GM19193 (cell line): Measurements from ENCODE around the gene CLMN.

Experiments used
- POLR2A ChIP-seq: IDR thresholded peaks from 4 replicates; pipeline ENCODE4 v1.6.1; 2011; ENCODE audit not compliant: insufficient read depth, insufficient read length; ENCODE audit errors: extremely low read depth

CLMN gene

DNA sequence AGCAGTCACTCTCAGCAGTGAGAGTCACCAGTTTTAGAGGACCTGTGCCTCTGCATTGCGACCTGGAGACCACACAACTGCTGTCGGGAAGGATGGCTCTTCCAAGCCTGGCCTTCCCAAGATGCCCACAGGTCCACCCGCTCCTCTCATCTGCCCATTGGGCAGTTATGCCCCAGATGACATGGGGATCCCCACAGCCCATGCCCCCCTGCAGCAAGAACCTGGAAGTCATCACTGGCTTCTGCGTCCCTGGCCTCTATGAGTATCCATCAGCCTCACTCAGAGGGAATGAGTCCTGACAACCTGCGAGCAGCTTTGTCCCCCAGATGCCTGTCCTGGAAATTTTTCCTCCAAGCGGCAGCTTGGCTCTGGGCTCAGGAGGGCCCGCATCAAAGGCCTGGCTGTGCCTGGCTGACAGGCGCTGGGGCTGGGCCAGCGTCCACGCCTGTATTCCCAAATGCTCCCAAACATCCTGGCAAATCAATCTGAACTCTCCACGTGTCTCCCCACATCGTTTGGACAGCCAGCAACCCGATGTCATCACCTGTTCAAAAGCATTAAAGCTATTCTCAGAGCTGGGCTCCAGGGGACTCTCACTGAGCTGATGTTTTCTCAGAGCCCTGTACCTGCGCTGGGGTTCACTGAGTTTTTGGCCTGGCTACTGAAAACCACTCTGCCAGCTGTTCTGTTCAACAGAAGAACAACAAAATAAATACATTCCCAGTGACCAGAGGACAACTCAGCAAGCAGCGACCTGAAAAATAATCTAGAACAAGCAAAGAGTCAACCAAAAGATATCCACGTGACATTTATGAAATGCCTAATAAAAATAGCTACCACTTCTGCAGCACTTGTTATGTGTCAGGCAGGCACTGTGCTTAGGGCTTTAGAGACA, 57.8 kb downstream of the CLMN start:
- no peak for TF ChIP-seq POLR2A

DNA sequence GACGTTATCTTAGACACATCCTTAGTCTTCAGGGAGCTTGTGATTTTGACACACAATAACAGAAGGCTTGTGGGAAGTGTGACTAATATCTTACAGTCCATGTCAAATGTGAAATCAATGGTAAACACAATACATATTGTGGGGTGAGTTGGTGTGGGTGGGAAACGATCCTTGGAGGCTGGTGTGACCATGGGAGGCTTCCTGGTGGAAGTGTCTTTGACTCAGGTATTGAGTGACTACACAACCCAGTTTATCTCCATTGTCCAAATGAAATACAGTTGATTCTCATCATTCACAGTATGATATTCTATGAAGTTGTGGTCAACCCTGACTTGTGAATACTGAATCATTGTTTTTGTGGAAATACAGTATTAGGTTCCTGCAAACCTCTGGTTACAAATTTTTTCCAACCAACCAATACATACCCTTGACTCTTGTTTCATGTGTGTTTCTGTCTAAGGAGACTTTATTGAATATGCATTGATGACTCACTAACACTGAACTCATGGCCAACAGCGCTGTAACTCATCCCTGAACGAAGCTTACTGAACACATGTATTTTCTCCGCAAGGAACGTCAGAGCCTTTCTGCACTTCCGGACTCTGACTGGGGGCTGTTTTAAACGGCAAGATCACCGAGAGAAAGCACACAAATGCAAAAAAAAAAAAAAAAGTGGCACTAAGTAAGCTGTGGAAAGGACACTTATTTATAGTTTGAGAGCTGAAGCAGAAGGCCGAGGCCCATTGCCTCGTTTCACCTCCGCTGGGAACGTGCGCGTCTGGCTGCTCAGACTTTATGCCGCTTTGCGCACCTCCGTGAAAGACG, 59.0 kb downstream of the CLMN start:
- no peak for TF ChIP-seq POLR2A

DNA sequence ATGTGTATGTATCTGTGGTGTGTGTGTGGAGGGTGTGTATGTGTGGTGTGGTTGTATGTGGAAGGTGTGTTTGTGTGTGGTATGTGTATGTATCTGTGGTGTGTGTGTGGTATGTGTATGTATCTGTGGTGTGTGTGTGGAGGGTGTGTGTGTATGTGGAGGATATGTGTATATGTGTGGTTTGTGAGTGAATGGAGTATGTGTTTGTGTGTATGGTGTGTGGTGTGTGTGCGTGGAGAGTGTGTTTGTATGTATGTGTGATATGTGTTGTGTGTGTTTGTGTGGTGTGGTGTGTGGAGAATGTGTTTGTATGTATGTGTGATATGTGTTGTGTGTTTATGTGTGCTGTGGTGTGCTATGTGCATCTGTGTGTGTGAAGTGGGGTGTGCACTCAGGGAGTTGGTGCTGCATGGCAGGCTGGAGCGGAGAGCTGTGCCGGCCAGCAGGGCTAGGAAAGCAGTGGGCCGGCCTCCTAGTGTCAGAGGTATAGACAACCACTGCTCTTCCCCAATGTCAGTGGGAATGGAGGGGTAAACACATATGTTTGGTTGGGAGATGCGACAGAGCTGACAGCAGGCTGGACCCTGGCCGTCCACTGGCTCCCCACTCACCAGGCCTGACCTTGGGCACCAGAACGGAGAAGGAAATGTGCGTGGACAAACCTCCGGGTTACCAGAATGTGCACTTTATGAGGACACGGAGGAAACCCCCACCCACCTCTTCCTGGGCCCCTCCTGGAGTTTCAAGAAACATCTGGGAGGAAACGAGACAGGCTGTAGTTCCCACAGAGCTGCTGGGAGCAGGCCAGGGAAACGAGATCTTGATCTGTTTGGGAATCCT, 60.7 kb downstream of the CLMN start:
- no peak for TF ChIP-seq POLR2A

DNA sequence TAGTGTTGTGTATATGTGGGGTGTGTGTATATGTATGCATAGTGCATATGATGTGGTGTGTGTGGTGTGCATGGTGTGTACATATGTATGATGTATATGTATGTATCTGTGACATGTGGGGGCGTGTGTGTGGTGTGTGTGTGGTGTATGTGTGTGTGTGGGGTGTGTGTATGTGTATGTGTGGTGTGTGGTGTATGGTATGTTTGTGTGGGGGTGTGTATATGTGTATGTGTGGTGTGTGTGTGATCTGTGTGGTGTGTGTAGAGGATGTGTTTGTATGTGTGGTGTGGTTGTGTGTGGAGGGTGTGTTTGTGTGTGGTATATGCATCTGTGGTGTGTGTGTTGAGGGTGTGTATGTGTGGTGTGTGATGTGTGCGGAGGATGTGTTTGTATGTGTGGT, 61.6 kb downstream of the CLMN start:
- no peak for TF ChIP-seq POLR2A

DNA sequence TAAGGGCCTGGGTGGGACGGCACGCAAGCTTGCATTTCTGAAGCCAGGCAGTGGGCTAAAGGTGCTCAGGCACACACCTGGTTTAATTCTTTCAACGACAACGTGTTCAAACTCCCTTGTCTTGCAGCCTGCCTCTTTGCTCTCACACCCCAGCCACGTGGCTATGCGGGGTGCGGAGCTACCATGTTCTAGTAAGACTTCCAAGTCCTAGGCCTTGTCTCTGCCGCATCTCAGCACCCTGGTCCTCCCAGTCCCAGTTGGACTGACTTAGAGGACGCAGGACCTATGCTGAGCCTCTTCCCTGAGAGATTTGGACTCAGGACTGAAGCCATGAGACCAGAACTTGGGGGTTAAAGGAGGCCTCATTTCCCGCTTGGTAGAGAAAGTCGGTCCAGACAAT, 62.2 kb downstream of the CLMN start:
- TF ChIP-seq POLR2A = no peak

DNA sequence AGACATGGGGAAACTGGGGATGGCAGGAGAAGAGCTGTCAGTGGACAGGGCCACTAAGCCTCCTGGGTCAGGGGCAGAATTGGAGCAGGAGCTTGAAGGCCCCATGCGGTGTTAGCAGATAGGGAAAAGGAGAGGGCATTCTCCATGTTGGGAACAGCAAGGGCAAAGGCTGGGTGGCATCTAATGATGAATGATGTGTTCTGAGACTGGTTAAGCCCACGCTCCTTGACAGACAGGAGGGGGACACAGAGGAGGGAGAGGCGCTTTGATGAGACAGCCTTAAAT, 63.0 kb downstream of the CLMN start:
- no peak for TF ChIP-seq POLR2A

DNA sequence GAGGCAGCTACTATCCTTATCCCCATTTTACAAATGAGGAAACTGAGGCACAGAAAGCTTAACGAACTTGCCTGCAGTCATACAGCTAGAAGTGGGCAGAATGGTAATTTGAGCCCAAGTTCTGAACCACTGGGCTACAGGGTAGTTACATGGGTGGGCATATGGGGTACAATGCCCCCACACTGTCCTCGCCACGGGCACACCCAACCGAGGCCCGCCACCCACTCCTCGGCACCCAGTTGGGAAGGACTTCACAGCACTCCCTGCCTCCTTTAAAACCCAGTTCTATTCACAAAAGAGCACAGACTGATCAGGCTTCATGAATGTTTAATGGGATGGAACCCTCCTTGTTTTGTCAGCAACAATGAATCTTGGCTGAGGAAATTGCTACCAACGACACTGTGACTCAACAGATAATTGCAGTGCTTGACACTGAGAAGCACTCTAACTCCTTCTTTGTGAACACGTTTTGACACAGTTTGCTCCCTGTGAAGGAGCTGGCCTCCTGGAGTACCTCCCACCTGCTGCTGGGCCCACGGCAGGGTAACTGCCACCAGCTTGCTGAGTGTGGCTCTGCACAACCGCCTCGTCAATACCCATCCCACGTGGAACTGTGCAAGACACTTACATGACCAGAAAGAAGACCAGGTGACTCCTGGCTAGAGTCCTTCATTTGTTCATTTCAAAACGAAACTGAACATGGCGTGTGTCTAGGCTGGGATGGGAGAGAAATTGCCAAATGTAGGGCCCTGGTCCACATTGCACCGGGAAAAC, 63.5 kb downstream of the CLMN start:
- TF ChIP-seq POLR2A = no peak

DNA sequence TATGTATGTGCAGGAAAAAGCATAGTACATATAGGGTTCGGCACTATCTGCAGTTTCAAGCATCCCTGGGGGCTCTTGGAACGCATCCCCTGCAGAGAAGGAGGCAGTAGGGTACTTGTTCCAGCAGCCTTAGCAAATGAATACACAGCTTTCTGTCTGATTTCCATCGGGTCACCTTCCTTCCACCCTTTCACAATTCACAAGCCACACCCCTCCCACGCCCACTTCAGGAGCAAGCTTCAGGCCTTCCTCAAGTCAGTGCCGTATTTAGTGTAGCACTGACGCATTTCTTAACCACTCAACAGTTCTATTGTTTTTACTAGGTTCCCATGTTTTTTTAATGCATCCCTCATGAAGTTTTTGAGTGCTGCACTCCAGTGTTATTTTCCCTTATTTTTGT, 64.2 kb downstream of the CLMN start:
- no peak for TF ChIP-seq POLR2A

DNA sequence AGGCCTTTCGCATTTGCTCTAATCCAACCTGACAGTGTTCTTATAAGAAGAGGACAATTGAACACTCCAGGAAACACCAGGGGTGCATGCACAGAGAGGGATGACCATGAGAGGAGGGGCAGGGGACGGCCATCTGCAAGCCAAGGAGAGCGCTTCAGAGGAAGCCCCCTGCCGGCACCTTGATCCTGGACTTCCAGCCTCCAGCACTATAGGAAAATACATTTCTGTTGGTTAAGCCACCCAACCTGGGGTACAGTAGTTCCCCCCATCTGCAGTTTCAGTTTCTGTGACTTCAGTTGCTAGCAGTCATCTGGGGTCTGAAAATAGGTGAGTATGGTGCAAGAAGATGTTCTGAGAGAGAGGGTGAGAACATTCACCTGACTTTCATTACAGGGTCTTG, 64.7 kb downstream of the CLMN start:
- TF ChIP-seq POLR2A = no peak

DNA sequence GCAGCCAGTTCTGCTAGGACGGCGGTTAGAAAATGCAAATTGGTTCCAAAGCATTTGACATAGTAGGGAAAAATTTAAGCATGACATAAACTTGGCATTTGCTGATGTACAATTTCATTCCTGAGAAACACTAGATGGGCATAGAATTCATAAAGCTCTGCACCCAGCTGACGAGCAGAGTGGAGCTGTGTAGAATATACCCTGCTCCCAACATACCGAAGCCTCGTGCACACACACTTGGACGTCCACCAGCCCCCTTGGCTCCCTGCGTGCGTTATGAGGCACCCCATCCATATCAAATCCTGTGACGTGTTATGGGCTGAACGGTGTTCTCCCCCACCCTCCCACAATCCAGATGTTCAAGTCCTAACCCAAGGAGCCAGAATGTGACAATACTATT, 65.4 kb downstream of the CLMN start:
- TF ChIP-seq POLR2A = no peak

DNA sequence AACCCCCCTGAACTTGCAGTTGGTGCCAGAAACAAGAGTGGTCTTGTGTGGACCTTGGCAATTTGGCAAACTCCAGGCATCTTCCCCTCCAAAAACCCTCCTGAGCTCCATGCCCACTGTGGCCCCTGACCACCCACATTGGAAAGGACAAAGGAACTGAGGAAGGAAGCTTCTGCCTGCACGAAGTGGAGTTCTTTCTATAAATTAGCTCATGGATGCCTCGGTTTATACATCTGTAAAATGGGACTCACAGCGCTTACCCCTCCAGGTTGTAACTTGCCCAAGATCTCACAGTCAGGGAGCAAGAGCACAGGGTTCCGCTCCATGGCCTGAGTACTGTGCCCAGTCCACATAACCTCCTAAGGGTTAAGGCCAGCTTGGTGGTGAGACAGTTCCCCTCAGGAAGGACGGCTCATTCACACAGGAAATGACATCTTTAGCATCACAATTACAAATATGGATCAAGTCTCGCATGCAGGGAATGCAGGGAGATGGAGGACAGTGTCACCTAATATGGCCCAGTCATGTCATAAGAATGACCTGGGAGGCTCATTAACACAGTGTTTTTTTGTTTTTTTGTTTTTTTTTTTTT, 66.6 kb downstream of the CLMN start:
- TF ChIP-seq POLR2A = no peak

DNA sequence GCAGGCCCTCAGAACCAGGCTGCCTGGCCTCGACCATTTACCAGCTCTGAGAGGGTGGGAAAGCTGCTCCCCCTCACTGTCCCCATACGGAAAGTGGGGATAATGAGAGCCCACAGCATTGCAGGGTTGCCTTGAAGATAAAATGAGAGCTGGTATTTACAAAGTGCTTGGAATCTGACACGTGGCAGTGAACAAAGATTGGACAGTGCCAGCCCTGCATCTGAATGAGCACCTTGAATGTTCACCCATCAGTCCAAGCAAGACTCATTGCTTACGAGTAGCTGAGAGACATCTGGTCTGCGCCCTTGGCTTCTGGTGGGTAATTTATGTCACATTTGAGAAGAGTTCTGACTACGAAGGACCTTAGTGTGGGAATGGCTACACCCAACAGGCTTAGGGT, 67.5 kb downstream of the CLMN start:
- TF ChIP-seq POLR2A = no peak

DNA sequence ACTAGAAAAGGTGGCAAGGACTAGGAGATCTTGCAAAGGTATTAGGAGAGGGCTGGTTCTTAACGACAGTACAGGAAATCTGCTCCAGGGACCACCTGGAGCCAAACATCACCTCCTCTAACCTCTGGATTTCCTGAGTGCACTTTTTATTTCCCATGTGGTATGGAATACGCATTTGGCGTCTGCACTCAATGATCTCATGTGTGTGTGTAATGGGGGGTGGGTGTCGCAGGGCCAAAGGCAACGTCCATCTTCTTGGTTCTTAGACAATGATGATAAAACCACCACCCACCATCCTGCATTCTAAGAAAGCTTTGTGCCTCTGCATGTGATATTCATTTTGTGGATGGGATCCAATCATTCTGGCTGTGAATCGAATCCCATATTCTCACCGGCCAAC, 68.8 kb downstream of the CLMN start:
- no peak for TF ChIP-seq POLR2A

DNA sequence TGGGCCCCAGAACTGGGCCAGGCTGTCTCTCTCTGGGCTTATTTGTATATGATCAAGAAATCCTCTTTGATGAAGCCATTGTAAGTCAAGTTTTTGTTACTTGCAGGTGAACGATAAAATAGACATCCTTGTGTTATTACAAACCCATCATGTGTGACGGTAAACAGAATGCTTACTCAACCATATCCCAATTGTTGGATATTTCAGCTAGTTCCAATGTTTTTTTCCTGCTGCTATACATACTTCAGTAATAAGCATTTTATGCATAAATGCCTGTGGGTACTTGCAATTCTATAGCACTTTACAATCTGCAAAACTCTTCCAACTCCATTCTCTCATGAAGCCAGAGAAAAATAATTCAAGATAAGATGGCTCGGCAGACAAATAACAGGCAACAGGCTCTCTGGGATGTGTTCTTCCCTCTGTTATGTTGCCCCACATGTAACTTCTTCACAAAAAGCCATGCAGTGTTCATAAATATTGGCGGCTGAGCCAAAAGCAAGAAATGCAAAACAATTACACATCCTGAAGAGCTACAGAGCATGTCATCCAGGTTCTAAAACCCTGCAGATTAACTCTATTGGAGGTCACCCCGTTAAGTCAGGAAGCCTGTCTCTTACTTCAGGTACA, 69.5 kb downstream of the CLMN start:
- no peak for TF ChIP-seq POLR2A

DNA sequence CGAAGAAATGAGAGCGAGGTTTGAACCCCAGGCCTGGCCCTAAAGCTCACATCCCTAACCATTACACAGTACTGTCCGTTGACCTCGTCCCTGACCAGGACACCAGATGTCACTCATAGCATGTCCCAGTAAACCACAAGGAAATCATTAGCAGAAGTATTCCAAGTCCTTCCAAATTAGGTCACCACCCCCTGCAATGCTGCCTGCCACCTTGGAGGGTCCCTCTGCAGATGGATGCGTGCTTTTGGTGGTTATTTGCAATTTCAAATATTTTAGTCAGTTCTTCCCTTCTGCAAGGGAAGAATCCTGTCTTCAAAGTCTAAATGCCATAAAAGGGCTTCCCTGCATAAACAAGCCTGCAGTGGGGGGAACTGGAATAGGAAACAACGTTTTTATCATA, 71.3 kb downstream of the CLMN start:
- no peak for TF ChIP-seq POLR2A

DNA sequence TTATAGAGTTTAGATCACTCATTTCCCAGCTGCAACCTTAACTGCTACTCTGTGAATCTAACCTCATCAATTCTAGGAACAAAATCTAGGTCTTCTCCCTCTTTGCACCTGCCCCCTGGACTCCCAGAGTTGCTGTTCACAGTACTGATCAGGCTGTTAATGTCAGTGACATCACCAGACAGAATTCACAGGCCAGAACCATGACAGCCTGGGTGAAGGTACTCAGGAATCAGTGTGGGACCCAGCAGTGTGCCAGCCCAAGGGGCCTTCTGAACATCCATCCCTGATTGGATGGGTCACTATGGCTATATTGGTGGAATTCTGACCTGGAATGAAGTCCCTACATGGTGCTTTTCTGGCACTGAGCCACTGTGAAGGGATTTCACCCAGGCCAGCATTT, 72.8 kb downstream of the CLMN start:
- TF ChIP-seq POLR2A = no peak
